IPS-20b (cell line): ENCODE results near the gene TEX13B.
A peak's percentile ranks its signal among the peaks of the same experiment; 100 is the strongest.
"Not testable (repeated sequence)": the region's sequence is repeated elsewhere in the genome, so short reads cannot be mapped to it uniquely, and the experiment has no call there.

ENCODE experiments used
- H3K27ac ChIP-seq: one replicate; pipeline ENCODE4 v1.5.1; 2013; ENCODE audit warnings: low read length
- H3K27me3 ChIP-seq: 2 replicates; pipeline ENCODE4 v1.6.1; 2013; ENCODE audit warnings: mild to moderate bottlenecking, low read length, inconsistent platforms; ENCODE audit not compliant: insufficient read depth
- H3K36me3 ChIP-seq: 2 replicates; pipeline ENCODE4 v1.6.1; 2013; ENCODE audit warnings: low read depth, mild to moderate bottlenecking, inconsistent platforms, low read length, moderate library complexity; ENCODE audit not compliant: insufficient read depth
- H3K4me1 ChIP-seq: 2 replicates; pipeline ENCODE4 v1.6.1; 2013; ENCODE audit warnings: mild to moderate bottlenecking, control low read depth, inconsistent platforms, low read length, moderate library complexity; ENCODE audit not compliant: insufficient read depth
- H3K4me3 ChIP-seq: 2 replicates; pipeline ENCODE4 v1.5.1; 2013; ENCODE audit warnings: mild to moderate bottlenecking, low read length, inconsistent platforms
- H3K9ac ChIP-seq: 2 replicates; pipeline ENCODE4 v1.6.1; 2013; ENCODE audit warnings: low read depth, mild to moderate bottlenecking, inconsistent platforms, low read length, moderate library complexity
- H3K9me3 ChIP-seq: 2 replicates; pipeline ENCODE4 v1.6.1; 2013; ENCODE audit warnings: mild to moderate bottlenecking, low read depth, low read length, inconsistent platforms; ENCODE audit not compliant: insufficient read depth

TEX13B gene

DNA sequence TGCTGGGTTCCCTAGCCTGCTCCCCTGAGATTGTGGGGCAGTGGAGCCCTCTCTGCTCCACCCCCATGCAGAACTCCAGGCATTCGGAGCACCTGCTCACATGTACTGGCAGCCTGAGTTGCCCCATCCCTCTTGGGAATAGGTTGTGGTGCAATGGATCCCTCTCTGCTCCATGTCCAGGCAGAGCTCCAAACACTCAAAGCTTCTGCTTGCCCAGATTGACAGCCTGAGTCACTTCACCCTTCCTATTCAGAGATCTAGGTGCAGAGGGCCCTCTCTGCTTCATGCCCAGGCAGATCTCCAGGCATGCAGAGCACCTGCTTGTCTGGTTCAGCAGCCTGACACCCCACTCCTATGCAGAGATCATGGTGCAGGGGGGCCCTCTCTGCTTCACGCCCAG is 18.6 kb upstream of the TEX13B start:
- Histone ChIP-seq H3K27ac (no peak overlapping the region), H3K4me1 (no peaks in the 10 kb centered on the region), H3K4me3 (no peak overlapping the region), H3K36me3 (no peaks in the 10 kb centered on the region), H3K9ac (no peak overlapping the region), H3K9me3 (peaks cover 40% of the 10 kb centered on the region), H3K27me3 (no peaks in the 10 kb centered on the region)

DNA sequence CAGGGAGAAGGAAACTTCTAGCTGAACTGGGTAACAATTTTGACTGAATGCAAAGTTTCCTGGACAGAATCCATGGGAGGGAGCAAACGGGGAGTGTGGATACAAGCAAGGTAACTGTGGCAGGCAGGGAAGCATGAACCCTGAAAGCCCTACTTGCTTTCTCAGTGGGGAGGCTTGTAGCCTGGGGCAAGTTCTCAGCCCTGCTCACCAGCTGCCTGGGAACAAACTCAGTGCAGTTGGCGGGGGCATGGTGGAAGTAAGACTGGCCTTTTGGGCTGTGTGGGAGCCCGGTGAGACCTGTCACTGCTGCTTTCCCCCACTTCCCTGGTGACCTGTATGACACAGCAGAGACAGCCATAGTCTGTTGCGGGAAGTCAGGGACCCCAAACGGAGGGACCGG is 14.0 kb upstream of the TEX13B start:
- no peak overlapping the region for H3K9ac ChIP-seq
- peaks cover 8% of the 10 kb centered on the region; the same call in 1 of the 2 replicates for H3K9me3 ChIP-seq
- peaks cover 22% of the 10 kb centered on the region; the same call in 1 of the 2 replicates for H3K36me3 ChIP-seq
- H3K4me1 ChIP-seq, result no peaks in the 10 kb centered on the region
- H3K27ac ChIP-seq, result no peak overlapping the region
- no peaks in the 10 kb centered on the region for H3K27me3 ChIP-seq
- no peak overlapping the region for H3K4me3 ChIP-seq

DNA sequence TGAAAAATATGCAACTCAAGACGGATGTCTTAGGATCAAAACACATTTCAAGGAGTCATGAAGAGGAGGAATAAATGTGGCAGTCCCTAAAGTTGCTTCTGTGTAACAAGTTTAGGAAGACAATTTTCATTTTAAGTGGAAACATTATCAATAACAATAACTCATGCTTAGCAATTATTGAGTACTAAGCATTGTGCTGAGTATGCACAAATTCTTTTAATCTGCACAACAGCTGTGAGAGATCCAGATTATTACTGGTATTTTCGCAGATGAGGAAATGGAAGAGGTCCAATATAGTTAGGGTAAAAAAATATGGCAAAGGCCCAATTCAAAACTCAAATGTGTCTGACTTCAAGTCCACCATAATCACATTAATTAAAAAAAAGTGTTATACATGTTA is 2.9 kb upstream of the TEX13B start:
- H3K4me3 ChIP-seq, result no peak overlapping the region
- peaks cover 3% of the 10 kb centered on the region; the same call in 1 of the 2 replicates for H3K36me3 ChIP-seq
- H3K9ac ChIP-seq, result no peak overlapping the region
- no peaks in the 10 kb centered on the region for H3K9me3 ChIP-seq
- no peaks in the 10 kb centered on the region for H3K27me3 ChIP-seq
- no peaks in the 10 kb centered on the region for H3K4me1 ChIP-seq
- no peak overlapping the region for H3K27ac ChIP-seq

DNA sequence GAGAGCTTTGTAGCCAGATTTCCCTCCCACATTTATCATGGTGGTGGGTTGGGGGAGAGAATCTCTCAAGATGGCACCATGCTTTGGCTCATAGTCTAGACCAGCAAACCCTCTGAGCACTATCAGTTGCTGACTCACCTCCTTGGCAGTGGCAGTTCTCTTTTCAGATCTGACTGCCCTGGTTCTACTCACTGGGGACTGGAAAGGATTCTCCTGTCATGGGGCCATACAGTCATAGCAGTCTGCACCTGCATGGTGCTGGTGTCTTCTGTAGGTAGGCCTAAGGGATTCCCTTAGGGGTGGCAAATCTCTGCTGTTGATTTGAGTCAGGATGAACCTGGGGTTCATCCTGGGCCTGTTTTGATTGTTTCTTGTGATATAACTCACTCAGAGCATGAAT is 2.6 kb downstream of the TEX13B start:
- Histone ChIP-seq H3K36me3 (peaks cover 23% of the 10 kb centered on the region; the same call in 1 of the 2 replicates), H3K9me3 (no peaks in the 10 kb centered on the region), H3K27ac (no peak overlapping the region), H3K4me1 (no peaks in the 10 kb centered on the region; the same call in none of the 2 replicates), H3K27me3 (no peaks in the 10 kb centered on the region), H3K9ac (no peak overlapping the region), H3K4me3 (no peak overlapping the region)

DNA sequence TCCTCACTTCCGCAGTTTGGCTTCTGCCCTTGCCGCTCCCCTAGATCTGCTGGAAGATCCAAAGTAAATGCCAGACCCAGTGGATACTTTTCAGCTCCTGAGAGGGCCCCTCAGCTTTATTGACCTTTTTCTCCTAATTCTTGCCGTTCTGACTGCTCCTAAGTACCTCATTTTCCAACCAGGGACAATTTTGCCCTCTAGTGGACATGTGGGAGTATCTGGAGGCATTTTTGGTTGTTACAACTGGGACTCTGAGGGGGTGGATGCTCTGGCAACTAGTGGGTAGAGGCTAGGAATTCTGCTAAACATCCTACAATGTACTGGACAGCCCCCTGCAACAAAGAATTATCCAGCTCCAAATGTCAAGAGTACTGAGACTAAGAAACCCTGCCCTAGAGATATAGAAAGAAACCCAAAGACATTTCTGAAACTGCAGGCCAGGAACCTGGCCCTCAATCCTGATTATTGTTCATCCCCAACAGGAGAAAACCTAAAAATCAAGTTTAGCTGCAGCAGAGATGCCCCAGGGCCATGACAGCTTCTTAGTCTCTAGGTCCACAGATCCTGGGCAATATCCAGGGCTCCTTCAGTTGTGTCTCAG is 3.4 kb downstream of the TEX13B start:
- no peaks in the 10 kb centered on the region; the same call in none of the 2 replicates for H3K4me1 ChIP-seq
- H3K36me3 ChIP-seq, result peaks cover 29% of the 10 kb centered on the region; the same call in 1 of the 2 replicates
- H3K9ac ChIP-seq, result no peak overlapping the region
- H3K27ac ChIP-seq, result no peak overlapping the region
- H3K4me3 ChIP-seq, result no peak overlapping the region
- H3K27me3 ChIP-seq, result no peaks in the 10 kb centered on the region
- no peaks in the 10 kb centered on the region for H3K9me3 ChIP-seq

DNA sequence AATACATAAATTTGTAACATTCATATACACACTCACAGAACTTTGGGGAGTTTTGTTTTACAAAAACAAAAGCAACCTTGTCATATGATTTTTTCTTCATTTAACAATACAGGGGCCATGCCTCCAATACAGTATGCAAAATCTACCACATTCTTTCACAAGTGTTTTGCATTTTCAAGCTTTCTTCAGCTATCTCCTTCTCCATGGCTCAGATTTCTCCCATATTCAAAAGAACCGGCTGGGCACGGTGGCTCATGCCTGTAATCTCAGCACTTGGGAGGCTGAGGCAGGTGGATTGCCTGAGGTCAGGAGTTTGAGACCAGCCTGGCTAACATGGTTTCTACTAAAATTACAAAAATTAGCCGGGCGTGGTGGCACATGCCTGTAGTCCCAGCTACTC is 4.1 kb downstream of the TEX13B start:
- H3K4me3 ChIP-seq, result no peak overlapping the region
- no peaks in the 10 kb centered on the region for H3K27me3 ChIP-seq

DNA sequence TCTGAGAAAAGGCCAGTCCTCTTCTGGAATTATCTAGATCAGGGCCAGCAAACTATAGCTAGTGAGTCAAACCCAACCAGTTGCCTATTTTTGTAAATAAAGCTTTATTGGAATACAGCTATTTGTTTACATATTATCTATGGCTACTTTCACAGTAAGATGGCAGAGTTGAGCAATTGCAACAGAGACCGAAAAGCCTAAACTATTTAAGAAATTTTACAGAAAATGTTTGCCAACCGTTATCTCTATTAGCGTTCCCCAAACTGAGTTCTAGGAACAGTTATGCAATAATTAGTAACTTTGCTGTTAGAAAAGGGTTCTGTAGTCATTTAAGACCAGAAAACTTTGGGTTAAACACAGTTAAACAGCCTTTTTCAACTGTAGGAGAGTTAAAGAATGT is 10.5 kb downstream of the TEX13B start:
- peaks cover 19% of the 10 kb centered on the region; the same call in 1 of the 2 replicates for H3K36me3 ChIP-seq
- no peak overlapping the region for H3K4me3 ChIP-seq

More for the DNA sequence above, 4.1 kb downstream of the TEX13B start:
- Histone ChIP-seq H3K4me1 (no peaks in the 10 kb centered on the region; the same call in none of the 2 replicates), H3K9ac (no peak overlapping the region), H3K36me3 (peaks cover 29% of the 10 kb centered on the region; the same call in 1 of the 2 replicates), H3K9me3 (no peaks in the 10 kb centered on the region), H3K27ac (no peak overlapping the region)

DNA sequence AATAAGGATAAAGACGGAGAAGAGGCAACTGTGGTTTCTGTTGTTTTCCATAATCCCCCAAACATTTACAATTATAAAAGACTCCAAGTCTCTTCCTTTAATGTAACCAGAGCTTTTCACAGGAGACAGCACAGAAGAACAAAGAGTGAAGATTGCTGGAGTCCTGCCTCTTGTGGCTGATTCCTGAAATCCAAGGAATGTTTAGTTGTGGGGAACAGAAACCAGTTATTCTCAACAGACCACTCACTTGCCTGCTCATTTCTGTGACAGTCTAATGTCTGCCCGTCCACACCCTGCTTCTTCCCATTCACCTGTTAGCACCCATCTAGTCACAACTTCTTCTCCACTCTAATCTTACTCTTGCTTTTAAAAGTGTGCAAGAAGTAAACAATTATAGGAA is 12.1 kb downstream of the TEX13B start:
- Histone ChIP-seq H3K4me1 (peaks cover 8% of the 10 kb centered on the region; the same call in 1 of the 2 replicates), H3K36me3 (peaks cover 11% of the 10 kb centered on the region; the same call in 1 of the 2 replicates), H3K27me3 (no peaks in the 10 kb centered on the region), H3K9me3 (no peaks in the 10 kb centered on the region), H3K4me3 (peak overlapping the region; percentile 13; the same call in 1 of the 2 replicates), H3K27ac (no peak overlapping the region), H3K9ac (no peak overlapping the region)

More for the DNA sequence above, 10.5 kb downstream of the TEX13B start:
- no peak overlapping the region for H3K27ac ChIP-seq
- no peaks in the 10 kb centered on the region for H3K27me3 ChIP-seq
- no peaks in the 10 kb centered on the region for H3K9me3 ChIP-seq
- no peak overlapping the region for H3K9ac ChIP-seq
- peaks cover 8% of the 10 kb centered on the region; the same call in 1 of the 2 replicates for H3K4me1 ChIP-seq

DNA sequence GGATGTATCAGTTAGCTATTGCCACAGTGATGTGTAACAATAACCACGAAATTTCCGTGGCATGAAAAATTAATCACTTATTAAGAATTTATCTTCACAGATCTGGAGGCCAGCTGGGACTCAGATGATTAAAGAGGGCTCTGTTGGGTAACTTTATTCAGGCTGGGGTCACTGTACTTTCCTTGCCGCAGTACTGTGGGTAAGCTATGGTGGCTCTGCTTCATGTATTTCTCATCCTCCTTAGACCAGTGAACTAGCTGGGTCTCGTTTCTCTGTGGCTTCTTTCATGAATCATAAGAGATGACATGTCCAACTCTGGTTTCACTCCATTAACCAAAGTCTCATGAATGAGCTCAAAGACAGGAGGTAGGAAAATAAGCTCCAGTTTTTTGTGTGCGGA is 13.5 kb downstream of the TEX13B start:
- H3K9me3 ChIP-seq, result no peaks in the 10 kb centered on the region

DNA sequence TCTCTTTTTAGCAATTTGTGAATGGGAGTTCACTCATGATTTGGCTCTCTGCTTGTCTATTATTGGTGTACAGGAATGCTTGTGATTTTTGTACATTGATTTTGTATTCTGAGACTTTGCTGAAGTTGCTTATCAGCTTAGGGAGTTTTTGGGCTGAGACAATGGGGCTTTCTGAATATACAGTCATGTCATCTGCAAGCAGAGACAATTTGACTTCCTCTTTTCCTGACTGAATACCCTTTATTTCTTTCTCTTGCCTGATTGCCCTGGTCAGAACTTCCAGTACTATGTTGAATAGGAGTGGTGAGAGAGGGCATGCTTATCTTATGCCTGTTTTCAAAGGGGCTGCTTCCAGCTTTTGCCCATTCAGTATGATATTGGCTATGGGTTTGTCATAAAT is 26.8 kb downstream of the TEX13B start:
- H3K4me1 ChIP-seq, H3K27ac ChIP-seq, H3K9me3 ChIP-seq, H3K9ac ChIP-seq, H3K27me3 ChIP-seq, H3K36me3 ChIP-seq, H3K4me3 ChIP-seq: not testable (repeated sequence)

More for the DNA sequence above, 13.5 kb downstream of the TEX13B start:
- peaks cover 8% of the 10 kb centered on the region; the same call in 1 of the 2 replicates for H3K4me1 ChIP-seq
- no peaks in the 10 kb centered on the region for H3K27me3 ChIP-seq
- H3K27ac ChIP-seq, result no peak overlapping the region
- H3K36me3 ChIP-seq, result no peaks in the 10 kb centered on the region
- H3K9ac ChIP-seq, result no peak overlapping the region
- H3K4me3 ChIP-seq, result no peak overlapping the region

DNA sequence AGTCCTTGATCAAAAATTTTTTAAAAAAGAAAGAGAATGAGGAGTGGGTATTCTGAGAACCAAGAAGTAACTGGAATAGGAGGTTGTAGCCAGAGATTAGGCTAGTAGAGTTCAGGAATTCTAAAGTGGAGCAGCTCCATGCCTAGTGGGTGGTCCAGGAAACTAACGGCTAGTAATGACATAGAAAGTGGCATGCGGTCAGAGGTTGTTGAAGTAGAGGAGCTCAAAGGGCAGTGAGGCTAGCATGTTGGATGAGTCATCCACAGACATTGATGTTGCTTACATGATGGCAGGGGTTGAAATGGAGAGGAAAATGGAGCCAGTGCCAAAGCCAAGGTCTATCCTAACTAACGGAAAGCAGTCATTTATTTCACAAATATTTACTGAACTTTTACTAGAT is 42.1 kb downstream of the TEX13B start:
- Histone ChIP-seq H3K4me1 (no peaks in the 10 kb centered on the region; the same call in 1 of the 2 replicates), H3K9ac (no peak overlapping the region), H3K36me3 (peaks cover 30% of the 10 kb centered on the region; the same call in 1 of the 2 replicates), H3K9me3 (no peaks in the 10 kb centered on the region), H3K4me3 (no peak overlapping the region), H3K27me3 (no peaks in the 10 kb centered on the region; the same call in 1 of the 2 replicates), H3K27ac (no peak overlapping the region)

DNA sequence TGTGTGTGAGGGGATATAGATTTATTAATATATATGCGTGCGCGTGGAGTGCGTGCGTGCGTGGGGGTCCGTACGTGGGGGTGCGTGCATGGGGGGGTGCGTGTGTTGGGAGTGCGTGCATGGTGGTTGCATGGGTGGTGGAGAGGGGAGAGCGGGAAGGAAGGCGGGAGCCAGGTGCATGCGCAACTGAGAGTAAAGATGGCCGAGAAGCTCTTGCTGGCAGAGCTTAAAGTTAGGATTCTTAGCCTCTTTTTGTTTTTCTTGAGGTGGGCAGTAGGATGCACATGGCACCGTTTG is 45.8 kb downstream of the TEX13B start:
- Histone ChIP-seq H3K9ac (peak overlapping the region; percentile 73; the same call in 1 of the 2 replicates), H3K36me3 (peaks cover 27% of the 10 kb centered on the region; the same call in 1 of the 2 replicates), H3K9me3 (no peaks in the 10 kb centered on the region), H3K27me3 (no peaks in the 10 kb centered on the region; the same call in 1 of the 2 replicates), H3K4me1 (no peaks in the 10 kb centered on the region; the same call in 1 of the 2 replicates), H3K4me3 (peak overlapping the region; percentile 84), H3K27ac (no peak overlapping the region)
